T-helper 1 cell treated with Interleukin-12 subunit alpha and Interleukin-12 subunit beta and Interleukin-4 antibody, amounts not matched to agents 30 μg/mL and 1 μg/mL, for 36 hours (primary cell): ENCODE measurements around the gene CFAP69.
A peak's percentile ranks its signal among the peaks of the same experiment; 100 is the strongest.

Experiments
- H3K27ac Mint-ChIP-seq: one replicate; pipeline ENCODE4 v1.8.0; 2021; ENCODE audit warnings: mild to moderate bottlenecking, mixed read lengths
- H3K27me3 Mint-ChIP-seq: one replicate; pipeline ENCODE4 v1.8.0; 2021; ENCODE audit warnings: low read depth, mixed read lengths
- H3K36me3 Mint-ChIP-seq: one replicate; pipeline ENCODE4 v1.8.0; 2021; ENCODE audit warnings: low read depth, mixed read lengths
- H3K4me1 Mint-ChIP-seq: one replicate; pipeline ENCODE4 v1.8.0; 2021; ENCODE audit warnings: low read depth, mixed read lengths
- H3K4me3 Mint-ChIP-seq: one replicate; pipeline ENCODE4 v1.8.0; 2021; ENCODE audit warnings: mild to moderate bottlenecking, moderate library complexity, mixed read lengths
- H3K9me3 Mint-ChIP-seq: one replicate; pipeline ENCODE4 v1.8.0; 2021; ENCODE audit warnings: mixed read lengths

CFAP69 gene

DNA sequence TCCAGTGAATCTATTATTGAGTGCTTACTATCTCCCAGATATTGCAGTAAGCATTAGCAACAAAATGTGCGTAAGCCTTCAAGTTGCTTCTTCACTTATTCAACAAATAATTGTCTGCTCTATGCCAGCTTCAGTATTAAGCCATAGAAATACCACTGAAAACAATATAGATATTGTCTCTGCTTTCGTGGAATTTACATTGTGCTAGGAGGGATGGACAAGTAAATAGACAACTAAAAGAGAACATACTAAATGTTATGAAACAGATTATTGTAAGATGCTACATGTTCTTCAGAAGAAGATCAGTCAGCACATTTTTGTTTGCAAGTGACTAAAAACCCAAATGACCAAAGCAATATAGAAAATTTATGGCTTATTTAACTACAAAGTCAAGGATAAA lies 27.3 kb downstream of the CFAP69 start:
- H3K9me3 Mint-ChIP-seq = no peaks in the 10 kb centered on the region
- no peaks in the 10 kb centered on the region for H3K36me3 Mint-ChIP-seq
- no peak overlapping the region for H3K27ac Mint-ChIP-seq
- no peak overlapping the region for H3K4me3 Mint-ChIP-seq
- H3K27me3 Mint-ChIP-seq = no peaks in the 10 kb centered on the region
- H3K4me1 Mint-ChIP-seq = no peaks in the 10 kb centered on the region

GRCh38 chr7:90274161-90274560 lies 29.2 kb downstream of the CFAP69 start:
- Mint-ChIP-seq H3K4me3 (no peak overlapping the region), H3K27ac (no peak overlapping the region), H3K27me3 (no peaks in the 10 kb centered on the region), H3K36me3 (no peaks in the 10 kb centered on the region), H3K4me1 (no peaks in the 10 kb centered on the region), H3K9me3 (no peaks in the 10 kb centered on the region)

DNA sequence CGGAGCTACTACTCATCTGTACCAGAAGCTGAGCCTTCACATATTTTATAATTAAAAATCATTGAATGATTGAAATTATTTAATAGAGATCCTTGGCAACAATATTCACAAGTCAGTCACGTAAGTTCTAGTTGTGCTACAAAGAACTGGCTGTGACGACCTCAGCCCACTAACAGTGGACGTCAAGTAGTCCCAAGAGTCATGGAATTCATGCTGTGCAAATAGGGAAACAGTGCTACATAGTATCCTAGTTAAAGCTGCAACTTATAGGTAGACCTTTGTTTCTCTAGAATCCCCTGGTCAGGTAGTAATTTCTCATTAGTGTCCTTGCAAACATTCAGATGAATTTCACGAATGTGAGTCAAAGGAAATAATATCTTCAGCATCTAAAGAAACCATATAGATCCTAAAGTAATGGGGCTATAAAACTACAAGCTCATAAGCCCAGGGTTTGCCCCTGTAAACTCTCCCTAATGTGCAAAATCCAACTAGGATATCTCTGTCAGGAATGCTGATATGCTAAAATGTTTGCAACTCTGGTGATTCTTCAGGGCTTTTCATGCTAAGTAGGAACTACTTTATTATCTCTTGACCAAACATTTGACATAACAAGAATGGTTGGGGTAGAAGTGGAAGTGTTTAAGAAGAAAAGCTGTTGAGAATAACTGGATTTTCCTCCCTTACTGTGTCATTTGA lies 31.2 kb downstream of the CFAP69 start:
- no peaks in the 10 kb centered on the region for H3K9me3 Mint-ChIP-seq
- no peak overlapping the region for H3K4me3 Mint-ChIP-seq

GRCh38 chr7:90288154-90288553 lies 43.2 kb downstream of the CFAP69 start:
- no peaks in the 10 kb centered on the region for H3K27me3 Mint-ChIP-seq
- no peaks in the 10 kb centered on the region for H3K36me3 Mint-ChIP-seq
- H3K4me3 Mint-ChIP-seq = no peak overlapping the region
- H3K4me1 Mint-ChIP-seq = peaks cover 3% of the 10 kb centered on the region
- no peaks in the 10 kb centered on the region for H3K9me3 Mint-ChIP-seq
- no peak overlapping the region for H3K27ac Mint-ChIP-seq

More for the DNA sequence above, 31.2 kb downstream of the CFAP69 start:
- no peak overlapping the region for H3K27ac Mint-ChIP-seq
- H3K36me3 Mint-ChIP-seq = no peaks in the 10 kb centered on the region
- peaks cover 1% of the 10 kb centered on the region for H3K27me3 Mint-ChIP-seq
- no peaks in the 10 kb centered on the region for H3K4me1 Mint-ChIP-seq

DNA sequence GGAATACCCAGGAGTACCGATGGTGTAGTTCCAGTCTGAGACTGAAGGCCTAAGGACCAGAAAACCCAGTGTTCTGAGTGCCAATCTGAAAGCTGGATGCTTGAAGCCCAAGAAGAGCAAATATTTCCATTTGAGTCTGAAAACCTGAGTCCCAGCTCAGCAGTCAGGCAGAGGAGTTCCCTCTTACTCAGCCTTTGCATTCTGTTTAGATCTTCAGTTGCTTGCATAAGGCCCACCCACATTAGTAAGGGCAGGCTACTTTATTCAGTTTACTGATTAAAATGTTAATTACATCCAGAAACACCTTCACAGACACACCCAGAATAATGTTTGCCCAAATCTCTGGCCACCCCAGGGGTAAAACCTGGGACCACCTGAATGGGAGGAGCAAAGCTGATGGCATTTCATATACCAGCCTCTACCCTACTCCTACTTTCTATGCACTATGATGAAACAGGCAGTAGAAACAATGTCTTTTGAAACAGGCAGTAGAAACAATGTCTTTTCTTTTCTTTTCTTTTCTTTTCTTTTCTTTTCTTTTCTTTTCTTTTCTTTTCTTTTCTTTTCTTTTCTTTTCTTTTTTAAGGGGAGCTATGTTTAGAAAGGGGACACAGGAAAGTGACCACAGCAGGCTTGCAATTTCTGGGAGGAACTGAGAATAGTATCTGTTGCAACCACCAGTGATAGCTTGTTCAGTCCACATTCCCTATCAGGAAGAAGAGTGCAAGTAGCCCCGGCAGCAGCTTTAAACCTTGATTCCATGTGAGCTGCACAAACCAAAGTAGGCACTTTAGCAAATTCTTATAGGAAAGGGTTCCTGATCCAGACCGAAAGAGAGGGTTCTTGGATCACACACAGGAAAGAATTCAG lies 45.5 kb downstream of the CFAP69 start:
- Mint-ChIP-seq H3K27ac (no peak overlapping the region), H3K4me1 (peaks cover 2% of the 10 kb centered on the region), H3K4me3 (no peak overlapping the region), H3K27me3 (no peaks in the 10 kb centered on the region), H3K9me3 (peaks cover 5% of the 10 kb centered on the region), H3K36me3 (no peaks in the 10 kb centered on the region)

GRCh38 chr7:90298145-90299038 lies 53.4 kb downstream of the CFAP69 start:
- H3K9me3 Mint-ChIP-seq = peaks cover 3% of the 10 kb centered on the region

GRCh38 chr7:90303241-90303640 lies 58.3 kb downstream of the CFAP69 start:
- Mint-ChIP-seq H3K27ac (no peak overlapping the region), H3K27me3 (peaks cover 15% of the 10 kb centered on the region), H3K4me3 (no peak overlapping the region), H3K36me3 (no peaks in the 10 kb centered on the region), H3K4me1 (no peaks in the 10 kb centered on the region), H3K9me3 (no peaks in the 10 kb centered on the region)

More at GRCh38 chr7:90298145-90299038, 53.4 kb downstream of the CFAP69 start:
- H3K27ac Mint-ChIP-seq = no peak overlapping the region
- H3K4me3 Mint-ChIP-seq = no peak overlapping the region
- no peaks in the 10 kb centered on the region for H3K36me3 Mint-ChIP-seq
- no peaks in the 10 kb centered on the region for H3K4me1 Mint-ChIP-seq
- H3K27me3 Mint-ChIP-seq = peaks cover 14% of the 10 kb centered on the region

GRCh38 chr7:90309872-90310271 lies 64.9 kb downstream of the CFAP69 start:
- H3K4me1 Mint-ChIP-seq = no peaks in the 10 kb centered on the region
- no peaks in the 10 kb centered on the region for H3K9me3 Mint-ChIP-seq
- H3K4me3 Mint-ChIP-seq = no peak overlapping the region
- no peaks in the 10 kb centered on the region for H3K36me3 Mint-ChIP-seq
- H3K27me3 Mint-ChIP-seq = peaks cover 9% of the 10 kb centered on the region
- no peak overlapping the region for H3K27ac Mint-ChIP-seq

- Mint-ChIP-seq H3K36me3 (no peaks in the 10 kb centered on the region), H3K4me3 (no peak overlapping the region), H3K9me3 (no peaks in the 10 kb centered on the region)
Measured at GRCh38 chr7:90311175-90311574, 66.2 kb downstream of the CFAP69 start.

DNA sequence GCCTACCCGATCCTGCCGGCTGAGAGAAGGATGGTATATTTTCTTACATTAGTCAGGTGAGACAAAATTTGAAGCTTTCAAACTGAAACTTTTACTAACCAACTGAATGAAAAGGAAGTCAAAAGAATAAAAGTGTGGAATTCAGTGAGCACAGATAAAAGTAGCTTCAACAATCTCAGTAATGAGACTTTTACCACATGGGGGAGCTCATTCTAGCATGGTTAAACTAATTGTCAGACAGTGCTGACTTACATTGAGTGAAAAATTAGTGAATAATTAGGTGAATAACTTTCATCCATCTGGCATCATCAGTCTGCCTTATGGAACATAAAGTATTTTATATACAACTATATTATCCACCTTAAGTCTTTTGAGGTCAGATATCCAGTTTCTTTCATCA lies 67.8 kb downstream of the CFAP69 start:
- H3K27ac Mint-ChIP-seq = no peak overlapping the region
- no peaks in the 10 kb centered on the region for H3K36me3 Mint-ChIP-seq
- H3K4me3 Mint-ChIP-seq = no peak overlapping the region
- H3K4me1 Mint-ChIP-seq = no peaks in the 10 kb centered on the region
- H3K9me3 Mint-ChIP-seq = no peaks in the 10 kb centered on the region
- H3K27me3 Mint-ChIP-seq = peaks cover 20% of the 10 kb centered on the region

More at GRCh38 chr7:90311175-90311574, 66.2 kb downstream of the CFAP69 start:
- H3K4me1 Mint-ChIP-seq = no peaks in the 10 kb centered on the region
- peaks cover 14% of the 10 kb centered on the region for H3K27me3 Mint-ChIP-seq
- H3K27ac Mint-ChIP-seq = no peak overlapping the region

DNA sequence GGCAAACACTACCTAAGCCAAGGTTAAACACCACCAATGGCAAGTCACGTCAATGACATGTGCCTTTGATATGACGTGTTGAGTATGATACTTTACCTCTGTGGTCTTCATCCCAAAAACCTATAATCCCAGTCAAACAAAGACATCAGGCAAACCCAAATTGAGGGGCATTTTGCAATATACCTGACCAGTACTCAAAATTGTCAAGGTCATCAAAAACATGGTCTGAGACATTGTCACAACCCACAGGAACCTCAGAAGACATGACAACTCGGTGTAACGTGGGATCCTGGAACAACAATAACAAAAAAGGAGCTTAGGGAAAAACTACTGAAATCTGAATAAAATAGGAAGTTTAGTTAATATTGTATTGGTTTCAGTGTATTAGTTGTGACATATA lies 68.9 kb downstream of the CFAP69 start:
- Mint-ChIP-seq H3K4me1 (no peaks in the 10 kb centered on the region), H3K4me3 (no peak overlapping the region), H3K36me3 (no peaks in the 10 kb centered on the region), H3K9me3 (no peaks in the 10 kb centered on the region), H3K27ac (no peak overlapping the region), H3K27me3 (peaks cover 18% of the 10 kb centered on the region)

GRCh38 chr7:90320014-90320413 lies 75.0 kb downstream of the CFAP69 start:
- no peaks in the 10 kb centered on the region for H3K36me3 Mint-ChIP-seq
- H3K27ac Mint-ChIP-seq = no peak overlapping the region
- H3K4me1 Mint-ChIP-seq = peaks cover 3% of the 10 kb centered on the region
- no peaks in the 10 kb centered on the region for H3K9me3 Mint-ChIP-seq
- no peak overlapping the region for H3K4me3 Mint-ChIP-seq
- H3K27me3 Mint-ChIP-seq = peaks cover 60% of the 10 kb centered on the region

DNA sequence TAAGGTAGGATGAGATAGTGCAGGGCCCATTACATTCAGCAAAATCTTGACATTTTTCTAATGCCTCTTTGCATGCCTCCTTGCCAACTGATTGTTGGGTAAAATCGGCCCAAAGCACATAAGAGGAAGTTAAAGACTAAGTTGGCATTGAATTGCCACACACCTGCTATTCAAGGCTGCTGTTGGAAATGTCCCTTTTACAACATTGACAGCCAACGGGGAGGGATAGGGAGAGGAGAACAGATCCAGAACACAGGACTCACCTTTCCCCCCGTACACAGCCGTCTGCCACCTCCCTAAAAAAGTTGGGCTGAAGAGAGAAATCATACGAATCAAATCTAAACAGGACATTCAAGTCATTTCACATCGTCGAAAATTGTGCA lies 75.4 kb downstream of the CFAP69 start:
- peaks cover 57% of the 10 kb centered on the region for H3K27me3 Mint-ChIP-seq
- H3K27ac Mint-ChIP-seq = no peak overlapping the region
- no peak overlapping the region for H3K4me3 Mint-ChIP-seq
- H3K9me3 Mint-ChIP-seq = no peaks in the 10 kb centered on the region
- H3K4me1 Mint-ChIP-seq = peaks cover 3% of the 10 kb centered on the region
- no peaks in the 10 kb centered on the region for H3K36me3 Mint-ChIP-seq

DNA sequence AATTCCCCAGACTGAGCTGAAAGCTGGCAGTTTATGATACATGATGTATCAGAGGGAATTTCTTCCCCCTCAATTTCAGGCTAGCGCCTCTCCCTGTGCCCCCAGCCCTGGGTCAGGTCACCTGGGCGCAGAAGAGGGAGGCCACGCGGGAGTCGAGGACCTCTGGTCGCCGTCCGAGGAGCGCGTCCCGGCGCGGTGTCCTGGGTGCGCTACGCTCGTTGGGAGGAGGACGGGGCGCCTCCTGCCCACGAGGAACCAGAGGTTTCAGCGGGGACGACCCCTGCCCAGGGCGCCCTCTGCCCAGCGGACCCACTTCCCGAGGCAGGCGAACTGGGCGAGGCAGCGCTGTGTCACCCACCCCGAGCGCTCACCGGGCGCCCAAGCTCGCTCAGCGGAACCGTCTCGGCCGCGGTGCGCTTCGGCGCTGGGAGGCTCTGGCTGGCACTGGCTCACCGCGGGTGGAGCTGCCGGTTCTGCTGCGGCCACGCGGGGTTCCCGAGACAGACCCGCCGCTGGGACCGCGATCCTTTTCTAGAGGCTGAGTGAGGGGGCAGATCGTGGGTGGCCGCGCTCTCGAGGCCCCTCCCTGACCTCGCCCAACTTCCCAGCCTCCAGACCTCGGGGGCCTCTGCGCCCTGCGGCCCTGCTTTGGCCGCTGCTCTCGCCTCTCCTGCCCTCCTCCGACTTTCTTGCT lies 76.0 kb downstream of the CFAP69 start, which contains the start of gene FAM237B:
Gene FAM237B (minus strand): TSS at position 504 of the 694 bp plus-strand sequence. CDS start 1,556 bp downstream, outside the sequence.
- peak within 1 kb of the TSS; percentile 52 for H3K4me3 Mint-ChIP-seq
- peaks cover 3% of the 10 kb centered on the region for H3K4me1 Mint-ChIP-seq
- H3K9me3 Mint-ChIP-seq = no peaks in the 10 kb centered on the region
- H3K36me3 Mint-ChIP-seq = no peaks in the 10 kb centered on the region
- H3K27ac Mint-ChIP-seq = no peak within 1 kb of the TSS
- H3K27me3 Mint-ChIP-seq = peaks cover 57% of the 10 kb centered on the region
